SU-DHL-6 (cell line): ENCODE data around the gene UNC119.

Experiments used
- CTCF ChIP-seq: fragments of 200-600 bp; sonication (generic); IDR thresholded peaks from one replicate; pipeline ENCODE4 v1.5.1; 2017; ENCODE audit warnings: antibody characterized with exemption, mild to moderate bottlenecking, low read length, moderate library complexity; ENCODE audit not compliant: insufficient read depth, poor library complexity, severe bottlenecking
- EZH2phosphoT487 ChIP-seq: fragments of 200-600 bp; sonication (generic), shearing (Covaris generic); conservative IDR thresholded peaks from 2 replicates; pipeline ENCODE4 v1.6.1; 2018; ENCODE audit warnings: mild to moderate bottlenecking, antibody characterized with exemption, low read length, moderate library complexity, mixed read lengths

DNA sequence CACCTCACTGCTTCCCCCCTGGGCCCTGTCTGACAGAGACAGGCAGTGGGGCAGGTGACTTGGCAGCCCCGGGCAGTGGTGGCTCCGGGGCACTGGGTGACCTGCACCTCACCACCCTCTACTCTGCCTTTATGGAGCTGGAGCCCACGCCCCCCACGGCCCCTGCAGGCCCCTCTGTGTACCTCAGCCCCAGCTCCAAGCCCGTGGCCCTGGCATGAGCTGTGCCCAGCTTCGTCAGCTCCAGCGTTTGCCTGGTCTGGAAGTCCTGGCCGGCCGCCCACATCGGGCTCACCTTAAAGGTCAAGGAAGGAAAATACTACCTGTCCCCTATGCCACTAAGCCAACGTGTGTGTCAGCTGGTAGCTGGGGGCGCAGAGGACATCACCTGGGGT lies 15.2 kb downstream of the UNC119 start:
- TF ChIP-seq CTCF (no peak), EZH2phosphoT487 (no peak)
